ENCODE results near the gene ZNF189.

Gene ZNF189

GRCh38 chr9:101418518-101419430 lies 20.1 kb downstream of the ZNF189 start:
- DNase-seq (ENCODE audit: low read depth, low spot score) = no peak

GRCh38 chr9:101419863-101420262 lies 21.2 kb downstream of the ZNF189 start:
- no peak for DNase-seq (ENCODE audit: low read depth, low spot score)

- DNase-seq (ENCODE audit: low read depth, low spot score) = no peak
Observed at GRCh38 chr9:101421653-101422065, 23.0 kb downstream of the ZNF189 start.

GRCh38 chr9:101427358-101427757 lies 28.7 kb downstream of the ZNF189 start:
- no peak for DNase-seq (ENCODE audit: low read depth, low spot score)

- no peak for DNase-seq (ENCODE audit: low read depth, low spot score)
Observed at GRCh38 chr9:101427957-101428655, 29.5 kb downstream of the ZNF189 start.

GRCh38 chr9:101428909-101429308 lies 30.3 kb downstream of the ZNF189 start:
- DNase-seq (ENCODE audit: low read depth, low spot score) = no peak

- DNase-seq (ENCODE audit: low read depth, low spot score) = no peak
Observed at GRCh38 chr9:101429736-101430135, 31.1 kb downstream of the ZNF189 start.

GRCh38 chr9:101432171-101432570 lies 33.5 kb downstream of the ZNF189 start:
- DNase-seq (ENCODE audit: low read depth, low spot score) = no peak

GRCh38 chr9:101432740-101433139 lies 34.1 kb downstream of the ZNF189 start:
- DNase-seq (ENCODE audit: low read depth, low spot score) = no peak

GRCh38 chr9:101433229-101433628 lies 34.6 kb downstream of the ZNF189 start:
- no peak for DNase-seq (ENCODE audit: low read depth, low spot score)

- no peak for DNase-seq (ENCODE audit: low read depth, low spot score)
Observed at GRCh38 chr9:101434998-101435397, 36.3 kb downstream of the ZNF189 start.

- no peak for DNase-seq (ENCODE audit: low read depth, low spot score)
Observed at GRCh38 chr9:101435601-101436079, 37.0 kb downstream of the ZNF189 start, which contains the start of gene ALDOB. TSS of gene ALDOB (minus strand) at chr9:101435774. CDS start at chr9:101430887, 4,887 bp downstream.

GRCh38 chr9:101437806-101438232 lies 39.2 kb downstream of the ZNF189 start:
- DNase-seq (ENCODE audit: low read depth, low spot score) = no peak

GRCh38 chr9:101438523-101438922 lies 39.9 kb downstream of the ZNF189 start:
- no peak for DNase-seq (ENCODE audit: low read depth, low spot score)

- no peak for DNase-seq (ENCODE audit: low read depth, low spot score)
Observed at GRCh38 chr9:101440714-101441230, 42.1 kb downstream of the ZNF189 start.

- DNase-seq (ENCODE audit: low read depth, low spot score) = no peak
Observed at GRCh38 chr9:101442318-101442717, 43.7 kb downstream of the ZNF189 start.

GRCh38 chr9:101442736-101443135 lies 44.1 kb downstream of the ZNF189 start:
- DNase-seq (ENCODE audit: low read depth, low spot score) = no peak

GRCh38 chr9:101443364-101443771 lies 44.7 kb downstream of the ZNF189 start:
- no peak for DNase-seq (ENCODE audit: low read depth, low spot score)

- no peak for DNase-seq (ENCODE audit: low read depth, low spot score)
Observed at GRCh38 chr9:101445353-101446029, 46.8 kb downstream of the ZNF189 start.

GRCh38 chr9:101446732-101447131 lies 48.1 kb downstream of the ZNF189 start:
- DNase-seq (ENCODE audit: low read depth, low spot score) = no peak

GRCh38 chr9:101448680-101449070 lies 50.0 kb downstream of the ZNF189 start:
- DNase-seq (ENCODE audit: low read depth, low spot score) = no peak
